ENCODE measurements around the gene GMDS. TPM values are rescaled to one million over a fixed set of nuclear protein-coding genes. Genes with fewer than 3 reads are reported as not detected.

Gene GMDS
- total RNA-seq, 3 donors from 2014 or later (not counting 1 experiment from before 2014, with no cell fraction given), result 23.6 to 31.0 (median 26.4) TPM

- DNase-seq, result no peak
Measured at GRCh38 chr6:1765160-1765903, 480.1 kb downstream of the GMDS start.

GRCh38 chr6:1764397-1764987, 480.9 kb downstream of the GMDS start:
- TF ChIP-seq CTCF (IDR thresholded peaks at IDR 0.05), result no peak
- Mint-ChIP-seq H3K27me3 (ENCODE audit: low read depth in 2 of 2) (peaks cover 49 to 78% of the 10 kb centered on the region in 2 donors), H3K9me3 (no peaks in the 10 kb centered on the region), H3K36me3 (peaks cover 35% of the 10 kb centered on the region), H3K4me3 (no peak overlapping the region), H3K4me1 (peaks cover 6 to 7% of the 10 kb centered on the region in 2 donors), H3K27ac (no peak overlapping the region)
- intact Hi-C loops (cut with micrococcal nuclease), result no loop called here
- no peaks in the 10 kb centered on the region for H3K36me3 ChIP-seq (ENCODE audit: control insufficient read depth, insufficient read depth, low read length)
- DNase-seq (no peak), ATAC-seq (no peak)
- no peak overlapping the region for H3K4me3 ChIP-seq (ENCODE audit: low read length)
- WGBS (ENCODE audit: insufficient coverage), result 95% methylated on average over 9 of the region's 9 CpGs
- H3K27me3 ChIP-seq (ENCODE audit: control insufficient read depth, insufficient read depth, low read length), result peaks cover 32% of the 10 kb centered on the region
- H3K4me1 ChIP-seq (ENCODE audit: control insufficient read depth, insufficient read depth, low read length), result peaks cover 3% of the 10 kb centered on the region
- no peaks in the 10 kb centered on the region for H3K9me3 ChIP-seq (ENCODE audit: control insufficient read depth, insufficient read depth, low read length)
- no peak overlapping the region for H3K27ac ChIP-seq (ENCODE audit: low read length)

More at GRCh38 chr6:1765160-1765903, 480.1 kb downstream of the GMDS start:
- peaks cover 35% of the 10 kb centered on the region for H3K36me3 Mint-ChIP-seq
- intact Hi-C loops (cut with micrococcal nuclease), result no loop called here
- Histone ChIP-seq H3K27me3 (ENCODE audit: control insufficient read depth, insufficient read depth, low read length) (peaks cover 33% of the 10 kb centered on the region), H3K9me3 (ENCODE audit: control insufficient read depth, insufficient read depth, low read length) (no peaks in the 10 kb centered on the region), H3K4me1 (ENCODE audit: control insufficient read depth, insufficient read depth, low read length) (peaks cover 11% of the 10 kb centered on the region), H3K36me3 (ENCODE audit: control insufficient read depth, insufficient read depth, low read length) (no peaks in the 10 kb centered on the region), H3K4me3 (ENCODE audit: low read length) (no peak overlapping the region), H3K27ac (ENCODE audit: low read length) (no peak overlapping the region)
- no peak for TF ChIP-seq CTCF (IDR thresholded peaks at IDR 0.05)
- H3K9me3 Mint-ChIP-seq, result no peaks in the 10 kb centered on the region
- 96% methylated on average over 16 of the region's 17 CpGs for WGBS (ENCODE audit: insufficient coverage)
- no peak for ATAC-seq
- peaks cover 47 to 83% of the 10 kb centered on the region in 2 donors for H3K27me3 Mint-ChIP-seq (ENCODE audit: low read depth in 2 of 2)
- H3K4me1 Mint-ChIP-seq, result peaks cover 13% of the 10 kb centered on the region in 2 donors
- H3K27ac Mint-ChIP-seq, result no peak overlapping the region
- no peak overlapping the region for H3K4me3 Mint-ChIP-seq

- no peaks in the 10 kb centered on the region for H3K9me3 Mint-ChIP-seq
- H3K4me1 ChIP-seq (ENCODE audit: control insufficient read depth, insufficient read depth, low read length), result no peaks in the 10 kb centered on the region
- H3K27me3 ChIP-seq (ENCODE audit: control insufficient read depth, insufficient read depth, low read length), result peaks cover 25% of the 10 kb centered on the region
- DNase-seq (no peak), ATAC-seq (no peak)
- intact Hi-C loops (cut with micrococcal nuclease), result no loop called here
- TF ChIP-seq CTCF (IDR thresholded peaks at IDR 0.05), result no peak
- H3K36me3 Mint-ChIP-seq, result peaks cover 35% of the 10 kb centered on the region
- H3K36me3 ChIP-seq (ENCODE audit: control insufficient read depth, insufficient read depth, low read length), result no peaks in the 10 kb centered on the region
- peaks cover 49 to 69% of the 10 kb centered on the region in 2 donors for H3K27me3 Mint-ChIP-seq (ENCODE audit: low read depth in 2 of 2)
- peaks cover 6 to 7% of the 10 kb centered on the region in 2 donors for H3K4me1 Mint-ChIP-seq
- no peaks in the 10 kb centered on the region for H3K9me3 ChIP-seq (ENCODE audit: control insufficient read depth, insufficient read depth, low read length)
- H3K27ac ChIP-seq (ENCODE audit: low read length), result no peak overlapping the region
- WGBS (ENCODE audit: insufficient coverage), result 88% methylated on average over 4 of the region's 6 CpGs
- H3K4me3 ChIP-seq (ENCODE audit: low read length), result no peak overlapping the region
- H3K4me3 Mint-ChIP-seq, result no peak overlapping the region
- H3K27ac Mint-ChIP-seq, result no peak overlapping the region
Measured at GRCh38 chr6:1763404-1763803, 482.0 kb downstream of the GMDS start.
